Mesothelial cell of epicardium (in vitro differentiated cells): ENCODE measurements around the gene ABCA4. TPM values are rescaled to one million over a fixed set of nuclear protein-coding genes. Genes with fewer than 3 reads are reported as not detected.

Source experiments
- DNase-seq, 2 experiments: peaks; one replicate each; pipeline ENCODE4 v3.0.0; 2021; ENCODE audit warnings: low spot score in 2 of 2; ENCODE audit not compliant: unreplicated experiment in 2 of 2
- H3K27ac Mint-ChIP-seq: 2 replicates; pipeline ENCODE4 v1.8.0; 2021; ENCODE audit warnings: mixed read lengths
- H3K27me3 Mint-ChIP-seq: 2 replicates; pipeline ENCODE4 v1.8.0; 2021; ENCODE audit warnings: low read depth, mixed read lengths
- H3K36me3 Mint-ChIP-seq: 2 replicates; pipeline ENCODE4 v1.8.0; 2021; ENCODE audit warnings: mixed read lengths
- H3K4me1 Mint-ChIP-seq: 2 replicates; pipeline ENCODE4 v1.8.0; 2021; ENCODE audit warnings: mixed read lengths
- H3K4me3 Mint-ChIP-seq: 2 replicates; pipeline ENCODE4 v1.8.0; 2021; ENCODE audit warnings: mild to moderate bottlenecking, moderate library complexity, mixed read lengths
- H3K9me3 Mint-ChIP-seq: 2 replicates; pipeline ENCODE4 v1.8.0; 2021; ENCODE audit warnings: mixed read lengths
- total RNA-seq: library from RNA; stranded (reverse); gene quantifications from 3 replicates; pipeline ENCODE4 v1.2.1, GENCODE V29; 2021
- TF ChIP-seq, protein P1 (sequence below): fragments of 200-600 bp; sonication (generic); IDR thresholded peaks from one replicate; pipeline ENCODE4 v1.5.0; 2021; ENCODE audit warnings: antibody characterized with exemption; ENCODE audit not compliant: unreplicated experiment

The ABCA4 gene
- total RNA-seq, 1 donor from 2014 or later, result 14.5 TPM

DNA sequence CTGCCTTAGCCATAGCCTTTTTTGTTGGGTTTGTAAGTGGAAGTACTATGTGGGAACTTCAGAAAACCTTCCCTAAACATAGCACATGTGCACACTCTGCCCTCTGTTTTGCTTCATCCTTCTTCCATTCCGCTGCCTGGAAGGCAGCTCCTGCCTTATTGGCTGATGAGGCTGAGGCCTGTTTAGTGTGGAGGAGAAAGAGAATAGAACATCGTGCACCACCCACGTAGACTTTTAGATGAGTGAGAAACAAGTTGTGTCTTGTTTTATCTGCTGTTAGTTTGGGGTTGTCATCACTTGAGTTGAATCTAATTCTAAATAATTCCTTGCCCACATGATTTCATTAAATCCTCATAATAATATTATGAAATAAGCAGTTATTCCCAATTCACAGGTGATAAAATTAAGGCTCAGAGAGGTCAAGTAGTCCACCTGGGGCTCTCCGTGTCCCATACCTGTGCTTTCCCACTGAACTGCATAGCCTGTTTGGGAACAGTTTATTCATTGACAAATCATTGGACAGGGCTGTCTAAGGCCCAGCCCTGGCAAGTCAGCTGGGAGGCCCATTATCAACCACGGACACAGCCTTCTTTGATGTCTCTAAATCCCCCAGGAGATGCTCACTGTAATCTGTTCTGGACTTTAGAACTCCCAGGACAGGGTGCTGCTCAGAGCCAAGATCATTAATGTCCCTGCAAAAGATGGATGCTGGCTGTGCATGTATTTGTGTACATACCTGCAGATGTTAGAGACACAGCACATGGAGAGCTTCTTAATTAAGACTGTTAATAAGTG lies 93.0 kb downstream of the ABCA4 start:
- no peak for DNase-seq
- no peaks in the 10 kb centered on the region for H3K36me3 Mint-ChIP-seq
- no peak overlapping the region for H3K27ac Mint-ChIP-seq
- no peaks in the 10 kb centered on the region for H3K9me3 Mint-ChIP-seq
- H3K4me3 Mint-ChIP-seq, result no peak overlapping the region
- H3K27me3 Mint-ChIP-seq, result no peaks in the 10 kb centered on the region
- H3K4me1 Mint-ChIP-seq, result peaks cover 3% of the 10 kb centered on the region
- TF ChIP-seq, protein P1, sequence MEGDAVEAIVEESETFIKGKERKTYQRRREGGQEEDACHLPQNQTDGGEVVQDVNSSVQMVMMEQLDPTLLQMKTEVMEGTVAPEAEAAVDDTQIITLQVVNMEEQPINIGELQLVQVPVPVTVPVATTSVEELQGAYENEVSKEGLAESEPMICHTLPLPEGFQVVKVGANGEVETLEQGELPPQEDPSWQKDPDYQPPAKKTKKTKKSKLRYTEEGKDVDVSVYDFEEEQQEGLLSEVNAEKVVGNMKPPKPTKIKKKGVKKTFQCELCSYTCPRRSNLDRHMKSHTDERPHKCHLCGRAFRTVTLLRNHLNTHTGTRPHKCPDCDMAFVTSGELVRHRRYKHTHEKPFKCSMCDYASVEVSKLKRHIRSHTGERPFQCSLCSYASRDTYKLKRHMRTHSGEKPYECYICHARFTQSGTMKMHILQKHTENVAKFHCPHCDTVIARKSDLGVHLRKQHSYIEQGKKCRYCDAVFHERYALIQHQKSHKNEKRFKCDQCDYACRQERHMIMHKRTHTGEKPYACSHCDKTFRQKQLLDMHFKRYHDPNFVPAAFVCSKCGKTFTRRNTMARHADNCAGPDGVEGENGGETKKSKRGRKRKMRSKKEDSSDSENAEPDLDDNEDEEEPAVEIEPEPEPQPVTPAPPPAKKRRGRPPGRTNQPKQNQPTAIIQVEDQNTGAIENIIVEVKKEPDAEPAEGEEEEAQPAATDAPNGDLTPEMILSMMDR, result no peak

DNA sequence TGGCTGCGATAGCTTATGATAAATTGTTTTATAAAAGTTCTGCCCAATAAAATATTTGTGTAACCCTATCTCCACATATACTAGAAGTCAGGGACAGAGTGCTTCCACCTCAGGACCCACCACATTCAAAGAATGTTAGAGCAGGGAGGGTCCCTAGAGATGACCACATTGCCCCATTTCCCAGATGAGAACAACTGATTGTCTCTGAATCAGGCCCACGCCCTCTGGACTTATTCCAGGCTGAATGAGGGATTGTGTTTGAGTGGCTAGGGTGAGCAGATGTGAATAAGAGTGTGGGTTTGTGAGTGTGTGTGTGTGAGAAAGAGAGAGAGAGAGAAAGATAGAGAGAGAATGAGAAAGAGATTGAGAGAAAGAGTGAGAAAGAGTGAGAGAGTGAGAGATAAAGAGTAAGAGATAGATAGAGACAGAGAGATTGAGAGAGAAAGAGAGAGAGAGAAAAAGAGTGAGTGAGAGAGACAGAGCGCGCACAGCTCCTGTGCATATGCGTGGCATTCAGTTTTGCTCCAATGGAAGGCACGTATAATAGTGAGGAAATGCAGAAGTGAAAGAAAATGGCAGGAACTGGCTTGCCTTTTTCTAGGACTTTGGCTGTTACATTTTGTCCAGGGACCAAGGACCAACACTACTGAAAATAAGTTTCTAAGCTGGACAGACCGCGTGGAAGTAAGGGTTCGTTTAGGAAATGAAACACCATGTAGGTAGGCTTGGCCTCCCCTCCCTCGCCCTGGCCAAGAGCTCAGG lies 94.1 kb downstream of the ABCA4 start:
- DNase-seq, result no peak
- Mint-ChIP-seq H3K27ac (no peak overlapping the region), H3K4me3 (no peak overlapping the region), H3K9me3 (no peaks in the 10 kb centered on the region), H3K27me3 (no peaks in the 10 kb centered on the region), H3K36me3 (no peaks in the 10 kb centered on the region), H3K4me1 (peaks cover 11% of the 10 kb centered on the region)
- TF ChIP-seq, protein P1, result no peak

DNA sequence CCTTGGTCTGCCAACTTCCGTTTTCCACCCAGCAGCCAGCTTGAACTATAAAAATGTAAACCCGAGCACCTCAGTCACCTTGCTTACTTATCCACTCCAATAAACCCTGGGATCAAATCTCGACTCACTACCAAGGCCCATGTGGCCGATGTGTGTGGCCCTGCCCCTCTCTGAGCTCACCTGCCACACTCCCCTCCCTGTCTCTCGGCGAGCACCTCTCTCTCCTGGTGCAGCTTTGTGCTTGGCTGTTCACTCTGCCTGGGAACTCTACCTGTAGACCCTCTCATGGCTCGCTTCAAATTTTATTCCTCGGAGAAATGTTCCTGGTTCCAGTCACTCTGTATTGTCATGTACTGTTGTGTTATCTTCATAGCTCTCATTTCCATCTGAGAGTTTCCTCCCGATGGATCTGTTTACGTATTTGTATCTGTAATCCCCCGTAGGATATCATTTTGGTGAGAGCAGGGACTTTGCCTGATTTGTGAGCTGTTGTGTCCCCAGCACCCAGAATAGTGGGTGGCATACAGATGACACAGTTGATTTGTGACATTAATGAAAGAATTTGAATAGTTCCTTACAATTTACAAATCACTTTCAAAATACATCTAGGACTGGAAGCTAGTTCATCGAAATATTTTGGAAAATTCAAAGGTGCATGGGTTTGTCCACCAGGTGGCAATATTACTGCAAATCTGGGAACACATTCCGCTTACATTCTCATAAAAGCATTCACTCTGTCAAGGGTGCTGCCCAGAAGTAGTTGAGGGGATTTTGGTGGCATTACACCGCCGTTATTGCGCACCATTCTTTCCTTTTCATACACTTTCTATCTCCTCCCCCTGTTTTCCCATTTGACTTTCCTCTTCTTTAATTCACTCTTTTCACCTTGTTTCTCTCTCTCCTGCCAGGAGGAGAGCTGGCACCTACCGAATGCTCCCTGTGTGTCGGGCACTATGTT lies 95.3 kb downstream of the ABCA4 start:
- TF ChIP-seq, protein P1, result peak; percentile 94
- DNase-seq, result peak in 1 of 2 experiments; percentile 58
- Mint-ChIP-seq H3K9me3 (no peaks in the 10 kb centered on the region), H3K4me1 (peaks cover 22% of the 10 kb centered on the region), H3K27me3 (no peaks in the 10 kb centered on the region), H3K4me3 (no peak overlapping the region), H3K36me3 (no peaks in the 10 kb centered on the region), H3K27ac (no peak overlapping the region)

DNA sequence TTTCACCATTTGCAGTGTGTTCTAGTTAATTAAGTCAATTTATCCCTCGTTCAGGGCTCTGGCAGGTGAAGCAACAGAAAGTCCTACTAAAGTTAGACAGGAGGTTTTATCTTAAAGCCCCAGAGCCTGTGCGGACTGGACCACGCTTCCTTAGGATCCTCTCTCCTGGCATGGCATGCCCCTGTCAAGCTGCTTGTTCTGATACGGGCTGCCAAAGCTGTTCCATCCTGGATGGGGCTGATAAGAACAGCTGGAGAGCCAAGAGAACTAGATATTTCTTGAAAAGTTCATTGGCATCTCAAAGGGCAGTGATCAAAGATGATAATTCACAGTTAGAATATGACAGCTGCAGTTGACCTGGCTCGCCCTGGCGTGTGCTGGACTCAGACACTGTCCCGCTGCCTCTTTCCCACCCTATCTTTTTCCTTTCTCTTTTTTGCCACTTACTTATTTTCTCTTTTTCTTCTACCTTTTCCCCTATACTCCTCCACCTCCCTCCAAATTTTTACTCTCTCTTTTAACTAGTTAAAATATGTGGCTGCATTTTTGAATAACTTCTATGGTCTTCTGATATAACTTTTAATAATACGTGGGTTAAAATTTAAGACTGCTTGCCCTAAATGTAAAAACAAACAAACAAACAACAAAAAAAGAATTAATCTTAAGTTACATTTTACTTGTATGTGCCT lies 96.7 kb downstream of the ABCA4 start:
- Mint-ChIP-seq H3K9me3 (no peaks in the 10 kb centered on the region), H3K4me3 (no peak overlapping the region), H3K27ac (no peak overlapping the region), H3K4me1 (peaks cover 24% of the 10 kb centered on the region), H3K27me3 (no peaks in the 10 kb centered on the region), H3K36me3 (no peaks in the 10 kb centered on the region)
- TF ChIP-seq, protein P1, result no peak
- no peak for DNase-seq
